Osteocyte (in vitro differentiated cells): Measurements from ENCODE around the gene BST1. TPM values are rescaled to one million over a fixed set of nuclear protein-coding genes. Genes with fewer than 3 reads are reported as not detected.
A peak's percentile ranks its signal among the peaks of the same experiment; 100 is the strongest.

Source experiments
- DNase-seq: peaks from one replicate; pipeline ENCODE4 v3.0.0; 2021; ENCODE audit warnings: mixed read lengths; ENCODE audit not compliant: unreplicated experiment; ENCODE audit errors: extremely low spot score
- H3K27ac Mint-ChIP-seq: one replicate; pipeline ENCODE4 v1.8.0; 2021; ENCODE audit warnings: mild to moderate bottlenecking, mixed read lengths; ENCODE audit not compliant: unreplicated experiment
- H3K27me3 Mint-ChIP-seq: one replicate; pipeline ENCODE4 v1.8.0; 2021; ENCODE audit warnings: mixed read lengths; ENCODE audit not compliant: unreplicated experiment
- H3K36me3 Mint-ChIP-seq: one replicate; pipeline ENCODE4 v1.8.0; 2021; ENCODE audit warnings: mixed read lengths; ENCODE audit not compliant: unreplicated experiment
- H3K4me1 Mint-ChIP-seq: one replicate; pipeline ENCODE4 v1.8.0; 2021; ENCODE audit warnings: mixed read lengths; ENCODE audit not compliant: unreplicated experiment
- H3K4me3 Mint-ChIP-seq: one replicate; pipeline ENCODE4 v1.8.0; 2021; ENCODE audit warnings: mild to moderate bottlenecking, moderate library complexity, mixed read lengths; ENCODE audit not compliant: unreplicated experiment
- H3K9me3 Mint-ChIP-seq: one replicate; pipeline ENCODE4 v1.8.0; 2021; ENCODE audit warnings: mixed read lengths; ENCODE audit not compliant: unreplicated experiment
- CTCF ChIP-seq: fragments of 200-600 bp; sonication (generic); IDR thresholded peaks from 2 replicates; pipeline ENCODE4 v1.5.0; 2021; ENCODE audit warnings: antibody characterized with exemption, mild to moderate bottlenecking, moderate library complexity
- total RNA-seq: library from RNA; stranded (reverse); gene quantifications from 2 replicates; pipeline ENCODE4 v1.2.1, GENCODE V29; 2021

BST1 gene
- total RNA-seq, 1 donor from 2014 or later = 0.54 TPM

GRCh38 chr4:15779809-15780208 lies 76.9 kb downstream of the BST1 start:
- no peak for DNase-seq
- Mint-ChIP-seq H3K9me3 (no peaks in the 10 kb centered on the region), H3K36me3 (no peaks in the 10 kb centered on the region), H3K27ac (no peak overlapping the region), H3K4me3 (peak overlapping the region; percentile 78), H3K27me3 (peaks cover 56% of the 10 kb centered on the region), H3K4me1 (peaks cover 13% of the 10 kb centered on the region)
- no peak for TF ChIP-seq CTCF

GRCh38 chr4:15781427-15782095 lies 78.7 kb downstream of the BST1 start:
- H3K27me3 Mint-ChIP-seq = peaks cover 41% of the 10 kb centered on the region
- no peak for TF ChIP-seq CTCF

More at GRCh38 chr4:15781427-15782095, 78.7 kb downstream of the BST1 start:
- no peaks in the 10 kb centered on the region for H3K9me3 Mint-ChIP-seq
- no peaks in the 10 kb centered on the region for H3K36me3 Mint-ChIP-seq
- no peak for DNase-seq
- H3K4me1 Mint-ChIP-seq = peaks cover 13% of the 10 kb centered on the region
- H3K27ac Mint-ChIP-seq = no peak overlapping the region
- no peak overlapping the region for H3K4me3 Mint-ChIP-seq

Other genes starting within 250 kb of the BST1 start
- 25.5 and 31.2 TPM in 2 replicates for gene CC2D2A, start 233.2 kb upstream of the BST1 start, total RNA-seq
- 54.0 and 54.9 TPM in 2 replicates for gene FBXL5, start 47.7 kb upstream of the BST1 start, total RNA-seq
- gene FAM200B, start 21.2 kb upstream of the BST1 start, total RNA-seq = 43.8 and 45.0 TPM in 2 replicates
- 0.08 TPM in 1 of 2 replicates, not detected in the other for gene CD38, start 75.3 kb downstream of the BST1 start, total RNA-seq
- not detected in 2 replicates for gene FGFBP1, start 235.7 kb downstream of the BST1 start, total RNA-seq